Vagina (tissue), 2 donors: Measurements from ENCODE around the gene FBXL17. TPM values are rescaled to one million over a fixed set of nuclear protein-coding genes. Genes with fewer than 3 reads are reported as not detected.
"Not testable (repeated sequence)": the region's sequence is repeated elsewhere in the genome, so short reads cannot be mapped to it uniquely, and the experiment has no call there.

Experiments used
- DNase-seq, 2 donors: peaks; one replicate each; pipeline ENCODE4 v3.0.0-alpha.2; 2017; ENCODE audit errors: extremely low spot score in 2 of 2
- H3K27ac ChIP-seq: fragments of 200-600 bp; sonication (generic); one replicate; pipeline ENCODE4 v1.5.1; 2019
- H3K27me3 ChIP-seq: fragments of 200-600 bp; sonication (generic); one replicate; pipeline ENCODE4 v1.5.1; 2019
- H3K36me3 ChIP-seq, 2 donors: fragments of 200-600 bp; sonication (generic); one replicate each; pipeline ENCODE4 v1.5.1; 2017 to 2019
- H3K4me1 ChIP-seq: fragments of 200-600 bp; sonication (generic); one replicate; pipeline ENCODE4 v1.5.1; 2019
- H3K4me3 ChIP-seq, 2 donors: fragments of 200-600 bp; sonication (generic); 1 replicate in 1 of 2; 2 replicates in 1 of 2; pipeline ENCODE4 v1.5.1; 2016 to 2019
- H3K9me3 ChIP-seq: fragments of 200-600 bp; sonication (generic); one replicate; pipeline ENCODE4 v1.5.1; 2019
- POLR2A ChIP-seq, 2 donors: fragments of 450-650 bp; IDR thresholded peaks; one replicate each; pipeline ENCODE4 v1.6.1; 2017; ENCODE audit warnings: antibody characterized with exemption in 2 of 2, mild to moderate bottlenecking in 2 of 2, moderate library complexity in 2 of 2
- POLR2AphosphoS5 ChIP-seq, 2 donors: sonication (generic); formaldehyde crosslinking; IDR thresholded peaks; one replicate each; pipeline ENCODE4 v1.9.0; 2017; ENCODE audit warnings: antibody characterized with exemption in 2 of 2, mild to moderate bottlenecking in 2 of 2, low read depth in 1 of 2; ENCODE audit not compliant: insufficient read depth in 1 of 2
- intact Hi-C: fragments of 100-400 bp; cut with DNase I; formaldehyde crosslinking; loops from one replicate; pipeline ENCODE4 v1.15.1; 2023
- total RNA-seq: library from RNA; depleted of rRNA; stranded (reverse); fragments of >200 nt; gene quantifications from one replicate; pipeline ENCODE4 v1.2.3, GENCODE V29; 2016
- TF ChIP-seq, protein P1 (sequence below), 3 experiments: fragments of 450-650 bp in 2 of 3; fragments of 200-600 bp in 1 of 3; sonication (generic) in 1 of 3; IDR thresholded peaks; one replicate each; pipeline ENCODE4 v1.5.1; 2017 to 2019; ENCODE audit warnings: antibody characterized with exemption in 3 of 3, mild to moderate bottlenecking in 2 of 3, moderate library complexity in 2 of 3

FBXL17 gene
- total RNA-seq, 1 donor from 2014 or later = 15.0 TPM

DNA sequence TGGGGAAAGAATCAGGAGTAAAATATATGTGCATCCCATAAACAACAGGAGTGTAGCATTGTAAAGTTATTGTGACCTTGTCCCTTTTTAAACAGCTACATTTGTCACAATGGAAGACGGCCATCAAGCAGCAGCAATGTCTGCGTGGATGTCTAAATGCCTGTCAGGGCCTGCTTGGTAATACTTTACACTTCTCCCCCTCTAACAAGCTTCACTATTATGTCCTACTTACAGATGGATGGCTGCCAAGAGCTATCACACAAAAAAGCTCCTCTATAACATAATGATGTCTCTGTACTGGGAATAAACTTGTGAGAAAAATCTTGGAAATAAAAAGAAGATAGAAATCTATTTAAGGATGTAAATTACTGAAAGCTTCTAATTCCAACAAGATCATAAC, 213.0 kb downstream of the FBXL17 start:
- no peak overlapping the region for H3K27ac ChIP-seq
- intact Hi-C loops = no loop called here
- TF ChIP-seq, protein P1, sequence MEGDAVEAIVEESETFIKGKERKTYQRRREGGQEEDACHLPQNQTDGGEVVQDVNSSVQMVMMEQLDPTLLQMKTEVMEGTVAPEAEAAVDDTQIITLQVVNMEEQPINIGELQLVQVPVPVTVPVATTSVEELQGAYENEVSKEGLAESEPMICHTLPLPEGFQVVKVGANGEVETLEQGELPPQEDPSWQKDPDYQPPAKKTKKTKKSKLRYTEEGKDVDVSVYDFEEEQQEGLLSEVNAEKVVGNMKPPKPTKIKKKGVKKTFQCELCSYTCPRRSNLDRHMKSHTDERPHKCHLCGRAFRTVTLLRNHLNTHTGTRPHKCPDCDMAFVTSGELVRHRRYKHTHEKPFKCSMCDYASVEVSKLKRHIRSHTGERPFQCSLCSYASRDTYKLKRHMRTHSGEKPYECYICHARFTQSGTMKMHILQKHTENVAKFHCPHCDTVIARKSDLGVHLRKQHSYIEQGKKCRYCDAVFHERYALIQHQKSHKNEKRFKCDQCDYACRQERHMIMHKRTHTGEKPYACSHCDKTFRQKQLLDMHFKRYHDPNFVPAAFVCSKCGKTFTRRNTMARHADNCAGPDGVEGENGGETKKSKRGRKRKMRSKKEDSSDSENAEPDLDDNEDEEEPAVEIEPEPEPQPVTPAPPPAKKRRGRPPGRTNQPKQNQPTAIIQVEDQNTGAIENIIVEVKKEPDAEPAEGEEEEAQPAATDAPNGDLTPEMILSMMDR (IDR thresholded peaks at IDR 0.05) = no peak
- TF ChIP-seq POLR2A (IDR thresholded peaks at IDR 0.05) = no peak
- no peak for TF ChIP-seq POLR2AphosphoS5 (IDR thresholded peaks at IDR 0.05; ENCODE audit: insufficient read depth in 1 of 2, low read depth in 1 of 2)

GRCh38 chr5:108167174-108167573, 214.7 kb downstream of the FBXL17 start:
- Histone ChIP-seq H3K36me3 (no peaks in the 10 kb centered on the region), H3K27ac (no peak overlapping the region), H3K4me3 (no peak overlapping the region), H3K9me3 (no peaks in the 10 kb centered on the region), H3K27me3 (no peaks in the 10 kb centered on the region), H3K4me1 (no peaks in the 10 kb centered on the region)
- no peak for TF ChIP-seq POLR2AphosphoS5 (IDR thresholded peaks at IDR 0.05; ENCODE audit: insufficient read depth in 1 of 2, low read depth in 1 of 2)
- no peak for TF ChIP-seq POLR2A (IDR thresholded peaks at IDR 0.05)
- TF ChIP-seq, protein P1 (IDR thresholded peaks at IDR 0.05) = no peak
- no peak for DNase-seq
- intact Hi-C loops = no loop called here

More for the DNA sequence above, 213.0 kb downstream of the FBXL17 start:
- no peak overlapping the region for H3K4me3 ChIP-seq
- no peaks in the 10 kb centered on the region for H3K36me3 ChIP-seq
- H3K4me1 ChIP-seq = no peaks in the 10 kb centered on the region
- no peaks in the 10 kb centered on the region for H3K9me3 ChIP-seq
- no peaks in the 10 kb centered on the region for H3K27me3 ChIP-seq
- no peak for DNase-seq

- Histone ChIP-seq H3K9me3 (no peaks in the 10 kb centered on the region), H3K36me3 (no peaks in the 10 kb centered on the region), H3K4me3 (no peak overlapping the region), H3K27ac (no peak overlapping the region), H3K4me1 (no peaks in the 10 kb centered on the region), H3K27me3 (no peaks in the 10 kb centered on the region)
- TF ChIP-seq POLR2A (IDR thresholded peaks at IDR 0.05) = no peak
- TF ChIP-seq, protein P1 (IDR thresholded peaks at IDR 0.05) = no peak
- TF ChIP-seq POLR2AphosphoS5 (IDR thresholded peaks at IDR 0.05; ENCODE audit: insufficient read depth in 1 of 2, low read depth in 1 of 2) = no peak
- intact Hi-C loops = no loop called here
- DNase-seq = no peak
These were observed 217.3 kb downstream of the FBXL17 start for GRCh38 chr5:108164574-108164973.

- intact Hi-C loops, H3K27me3 ChIP-seq, H3K36me3 ChIP-seq, H3K9me3 ChIP-seq, H3K4me1 ChIP-seq, DNase-seq, H3K4me3 ChIP-seq, H3K27ac ChIP-seq: not testable (repeated sequence)
These were observed 229.0 kb downstream of the FBXL17 start for GRCh38 chr5:108152854-108153253.

GRCh38 chr5:108149369-108149768, 232.5 kb downstream of the FBXL17 start:
- H3K9me3 ChIP-seq = no peaks in the 10 kb centered on the region
- no peak overlapping the region for H3K27ac ChIP-seq
- H3K27me3 ChIP-seq = no peaks in the 10 kb centered on the region
- no peaks in the 10 kb centered on the region for H3K36me3 ChIP-seq
- H3K4me1 ChIP-seq = no peaks in the 10 kb centered on the region
- no peak overlapping the region for H3K4me3 ChIP-seq
- TF ChIP-seq POLR2A (IDR thresholded peaks at IDR 0.05) (no peak), POLR2AphosphoS5 (IDR thresholded peaks at IDR 0.05; ENCODE audit: insufficient read depth in 1 of 2, low read depth in 1 of 2) (no peak)
- TF ChIP-seq, protein P1 (IDR thresholded peaks at IDR 0.05) = no peak
- no peak for DNase-seq
- intact Hi-C loops = no loop called here

GRCh38 chr5:108148715-108149139, 233.2 kb downstream of the FBXL17 start:
- no peak for TF ChIP-seq POLR2AphosphoS5 (IDR thresholded peaks at IDR 0.05; ENCODE audit: insufficient read depth in 1 of 2, low read depth in 1 of 2)
- TF ChIP-seq, protein P1 (IDR thresholded peaks at IDR 0.05) = no peak
- no peak for TF ChIP-seq POLR2A (IDR thresholded peaks at IDR 0.05)
- intact Hi-C loops = no loop called here
- no peak overlapping the region for H3K4me3 ChIP-seq
- H3K36me3 ChIP-seq = no peaks in the 10 kb centered on the region
- no peaks in the 10 kb centered on the region for H3K4me1 ChIP-seq
- H3K27me3 ChIP-seq = no peaks in the 10 kb centered on the region
- DNase-seq = no peak
- no peaks in the 10 kb centered on the region for H3K9me3 ChIP-seq
- no peak overlapping the region for H3K27ac ChIP-seq
